ENCODE data around the gene IL1RL1.

- no peak for TF ChIP-seq EZH2 (IDR thresholded peaks at IDR 0.05; ENCODE audit: insufficient read depth, poor library complexity, severe bottlenecking)
- TF ChIP-seq EZH2phosphoT487 (IDR thresholded peaks at IDR 0.05; ENCODE audit: insufficient read depth, low read depth) = no peak
Measured at GRCh38 chr2:102369866-102370265, 58.5 kb downstream of the IL1RL1 start.

Measured in GM23248 (cell line).